ENCODE measurements around the gene B4GALT5. TPM values are rescaled to one million over a fixed set of nuclear protein-coding genes. Genes with fewer than 3 reads are reported as not detected.

B4GALT5 gene
- 51.3 TPM for total RNA-seq

GRCh38 chr20:49713753-49714712, at the start of gene B4GALT5:
TSS of gene B4GALT5 (minus strand) at chr20:49713878. CDS start at chr20:49713690, 188 bp downstream.

Small RNA genes lying within 50 kb of the gene (small RNA-seq; reads per million reads assigned to genes)
- gene RN7SL197P (ENCODE audit: low replicate concordance) (not detected), gene SNRPFP1 (ENCODE audit: low replicate concordance) (not detected)

Other genes with a start within 250 kb of the B4GALT5 start
- 14.4 TPM for gene KCNB1, start 231.2 kb downstream of the B4GALT5 start, total RNA-seq
- 7.5 TPM for gene PTGIS, start 145.7 kb downstream of the B4GALT5 start, total RNA-seq
- gene SLC9A8, start 99.0 kb upstream of the B4GALT5 start, total RNA-seq, result 8.1 TPM
- gene SPATA2, start 201.7 kb upstream of the B4GALT5 start, total RNA-seq, result 4.1 TPM
- gene RNF114, start 222.5 kb upstream of the B4GALT5 start, total RNA-seq, result 60.4 TPM

All from parietal lobe (tissue), 2 donors.